Adipose tissue (tissue), 3 donors: ENCODE measurements around the gene DEDD. TPM values are rescaled to one million over a fixed set of nuclear protein-coding genes. Genes with fewer than 3 reads are reported as not detected.
A peak's percentile ranks its signal among the peaks of the same experiment; 100 is the strongest.

Experiments used
- H3K27ac ChIP-seq: one replicate; pipeline ENCODE4 v1.5.1; 2013; ENCODE audit warnings: low read depth, low read length
- WGBS, 3 donors: extraction: QIAGEN DNeasy Blood & Tissue Kit; methylation state at CpG; one replicate each; pipeline ENCODE4 v1.1.7; 2013; 5-methylcytosine and 5-hydroxymethylcytosine counted together
- polyA plus RNA-seq, 3 donors: library from polyadenylated mRNA; stranded (reverse); fragments of 200-250 nt; gene quantifications; one replicate each; pipeline ENCODE4 v1.2.3, GENCODE V29; 2013
- donor health status: healthy with polysubstance abuse.
- donor health status: Bipolar disorder and iron deficiency.
- donor health status: healthy.

Gene DEDD
- polyA plus RNA-seq, result 10 to 100 TPM; 17.4 to 46.3 (median 29.7) TPM

GRCh38 chr1:161132410-161133219 lies at the start of gene DEDD:
Gene DEDD, minus strand, starts transcription at chr1:161132667. Its CDS starts 8,205 bp downstream, at chr1:161124462.
- H3K27ac ChIP-seq, result peak within 1 kb of the TSS; percentile 90
- WGBS, 3 donors, result 0 to 1% (median 0%) methylated on average over 63 to 68 of the region's 68 CpGs

- no peak overlapping the region for H3K27ac ChIP-seq
- 79 to 89% (median 84%) methylated on average over 1 of the region's 1 CpG for WGBS, 3 donors
Observed at GRCh38 chr1:161182214-161182613, 49.7 kb upstream of the DEDD start.

- 54 to 72% (median 56%) methylated on average over 1 of the region's 1 CpG for WGBS, 3 donors
- no peak overlapping the region for H3K27ac ChIP-seq
Observed at GRCh38 chr1:161180639-161181038, 48.2 kb upstream of the DEDD start.

- no peak overlapping the region for H3K27ac ChIP-seq
- 93 to 97% (median 96%) methylated on average over 3 of the region's 3 CpGs for WGBS, 3 donors
Observed at GRCh38 chr1:161179698-161180097, 47.2 kb upstream of the DEDD start.

- H3K27ac ChIP-seq, result no peak overlapping the region
- 35 to 72% (median 71%) methylated on average over 9 of the region's 9 CpGs for WGBS, 3 donors
Observed at GRCh38 chr1:161177936-161178244, 45.4 kb upstream of the DEDD start.

- 2 to 5% (median 5%) methylated on average over 50 of the region's 50 CpGs for WGBS, 3 donors
- peak within 1 kb of the TSS; percentile 93 for H3K27ac ChIP-seq
Observed at GRCh38 chr1:161177112-161177935, 44.9 kb upstream of the DEDD start, which contains the start of gene B4GALT3. Gene B4GALT3, minus strand, starts transcription at chr1:161177507. Its CDS starts 1,447 bp downstream, at chr1:161176060.

- 10 to 18% (median 18%) methylated on average over 16 to 17 of the region's 17 CpGs for WGBS, 3 donors
- no peak overlapping the region for H3K27ac ChIP-seq
Observed at GRCh38 chr1:161176468-161177111, 44.1 kb upstream of the DEDD start.

- 80 to 91% (median 89%) methylated on average over 10 of the region's 10 CpGs for WGBS, 3 donors
- no peak overlapping the region for H3K27ac ChIP-seq
Observed at GRCh38 chr1:161175771-161176453, 43.4 kb upstream of the DEDD start.

- 93 to 96% (median 96%) methylated on average over 11 of the region's 11 CpGs for WGBS, 3 donors
- no peak overlapping the region for H3K27ac ChIP-seq
Observed at GRCh38 chr1:161174911-161175310, 42.4 kb upstream of the DEDD start.

- no peak overlapping the region for H3K27ac ChIP-seq
- WGBS, 3 donors, result 92 to 95% (median 93%) methylated on average over 11 of the region's 11 CpGs
Observed at GRCh38 chr1:161173711-161174110, 41.2 kb upstream of the DEDD start.

GRCh38 chr1:161172776-161173376 lies 40.4 kb upstream of the DEDD start:
- no peak overlapping the region for H3K27ac ChIP-seq
- WGBS, 3 donors, result 21 to 51% (median 38%) methylated on average over 4 of the region's 4 CpGs

- no peak overlapping the region for H3K27ac ChIP-seq
- WGBS, 3 donors, result 54 to 87% (median 82%) methylated on average over 1 of the region's 1 CpG
Observed at GRCh38 chr1:161172349-161172748, 39.9 kb upstream of the DEDD start.

- no peak overlapping the region for H3K27ac ChIP-seq
- WGBS, 3 donors, result 82 to 83% (median 83%) methylated on average over 12 of the region's 12 CpGs
Observed at GRCh38 chr1:161171696-161172095, 39.2 kb upstream of the DEDD start.

GRCh38 chr1:161171191-161171590 lies 38.7 kb upstream of the DEDD start:
- no peak overlapping the region for H3K27ac ChIP-seq
- WGBS, 3 donors, result 60 to 73% (median 64%) methylated on average over 5 of the region's 5 CpGs

GRCh38 chr1:161168906-161169305 lies 36.4 kb upstream of the DEDD start:
- H3K27ac ChIP-seq, result no peak overlapping the region
- 93 to 97% (median 94%) methylated on average over 9 of the region's 9 CpGs for WGBS, 3 donors

- 6 to 10% (median 8%) methylated on average over 33 of the region's 33 CpGs for WGBS, 3 donors
- no peak overlapping the region for H3K27ac ChIP-seq
Observed at GRCh38 chr1:161166669-161167548, 34.4 kb upstream of the DEDD start.
